IPS-11a (cell line): ENCODE measurements around the gene NT5E.

Experiments used
- H3K4me3 ChIP-seq: one replicate; pipeline ENCODE4 v1.5.1; 2013; ENCODE audit warnings: low read depth, low read length, control low read depth

NT5E gene

DNA sequence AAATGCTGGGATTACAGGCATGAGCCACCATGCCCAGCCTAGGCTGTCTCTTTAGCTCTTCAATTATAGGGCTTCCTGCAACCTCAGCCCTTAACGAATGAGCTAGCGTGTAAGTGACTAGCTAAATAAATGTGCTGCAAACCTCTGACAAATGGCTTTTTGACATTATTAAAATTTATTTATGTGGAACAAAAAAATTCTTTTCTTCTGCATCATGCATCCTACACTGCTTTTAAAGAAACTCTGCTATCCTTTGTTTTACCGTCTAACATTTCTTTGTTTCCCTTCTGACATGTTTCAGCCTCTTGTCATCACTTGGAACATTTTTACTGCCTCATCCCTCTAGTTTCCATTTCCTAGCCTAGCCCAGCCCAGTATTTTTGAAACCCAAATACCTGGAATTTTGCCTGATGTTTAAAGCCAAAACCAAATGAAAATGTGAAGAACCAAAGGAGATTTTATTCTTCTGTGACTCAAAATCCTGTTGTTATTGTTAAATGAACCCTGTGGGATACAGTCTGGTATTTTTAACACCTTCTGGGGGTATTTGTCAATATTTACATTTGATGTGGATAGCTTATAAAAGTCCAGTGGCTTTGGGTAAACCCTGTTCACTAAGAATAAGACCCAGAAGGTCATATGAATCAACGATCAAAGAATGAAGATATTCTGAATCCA lies 9.5 kb downstream of the NT5E start:
- H3K4me3 ChIP-seq, result no peak overlapping the region

DNA sequence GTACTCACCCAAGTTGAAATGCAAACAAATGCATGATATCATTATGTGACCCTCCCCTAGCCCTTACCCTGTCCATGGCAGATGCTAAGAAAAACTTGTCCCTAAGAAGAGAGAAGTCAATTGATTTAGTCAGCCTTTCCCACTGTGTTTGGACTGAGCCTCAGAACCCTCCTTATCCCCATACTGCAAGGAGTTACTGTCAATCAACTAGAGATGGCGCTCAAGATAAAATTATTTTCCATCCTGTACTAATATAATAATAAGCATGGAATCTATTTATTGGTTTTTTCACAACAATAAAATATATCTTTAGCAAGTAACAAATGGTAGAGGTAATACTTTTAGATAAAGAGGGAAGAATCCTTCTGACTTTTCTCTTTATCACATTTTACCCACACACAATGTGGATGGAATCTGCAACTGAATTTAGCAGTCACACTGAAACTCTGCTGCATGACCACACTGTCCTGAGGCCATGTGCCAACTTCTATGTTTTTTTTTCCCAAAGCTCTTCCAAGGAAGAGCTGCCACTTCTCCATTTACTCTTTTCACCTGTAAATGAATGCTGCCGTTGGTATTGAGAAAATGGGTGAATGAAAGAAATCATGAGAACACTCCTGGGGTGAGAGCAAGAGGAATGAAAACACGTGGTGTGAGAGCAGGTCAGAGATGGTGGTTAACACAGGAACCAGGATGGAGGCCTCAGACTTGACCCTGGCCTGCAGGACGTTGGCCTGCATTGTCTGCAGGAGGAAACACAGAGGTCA lies 10.5 kb downstream of the NT5E start:
- H3K4me3 ChIP-seq, result no peak overlapping the region

DNA sequence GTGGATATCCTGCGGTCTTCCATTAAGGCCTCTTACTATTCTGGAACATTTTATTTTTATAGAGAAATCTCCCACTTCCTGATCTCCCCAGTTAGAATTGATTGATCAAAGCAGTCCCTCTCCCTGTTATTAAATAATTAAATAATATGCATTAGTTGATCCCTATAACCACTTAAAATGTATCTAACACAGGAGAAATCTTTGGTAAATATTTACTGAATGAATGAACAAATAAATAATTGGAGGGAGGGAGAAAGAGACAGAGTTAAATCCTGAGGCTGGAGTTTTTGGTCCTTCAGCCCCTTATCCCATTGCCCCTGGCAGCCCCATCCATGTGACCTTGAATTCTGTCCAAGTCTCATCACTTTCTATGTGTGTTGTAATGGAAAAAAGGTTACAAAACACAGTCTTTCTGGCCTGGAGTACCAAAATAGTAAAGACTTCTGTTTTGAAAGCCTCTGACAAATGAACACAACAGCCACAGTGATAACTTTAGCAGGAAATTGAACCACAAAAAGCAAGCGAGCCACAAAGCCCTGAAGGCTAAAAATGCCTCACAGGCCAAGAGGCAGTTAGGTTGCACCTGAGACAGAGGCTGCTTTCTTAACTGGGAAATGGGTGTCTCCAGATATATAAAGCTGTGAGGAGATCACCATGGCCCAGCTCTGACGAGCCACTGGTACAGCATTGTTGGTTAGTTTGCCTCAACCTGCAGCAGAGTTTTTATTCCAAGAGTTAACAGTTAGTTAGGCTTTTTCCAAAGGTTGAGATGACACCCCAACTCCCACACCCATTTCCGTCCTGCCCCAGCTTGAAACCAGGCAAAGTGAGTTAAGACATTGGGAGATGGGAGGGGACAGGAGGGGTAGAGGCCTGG lies 11.3 kb downstream of the NT5E start:
- no peak overlapping the region for H3K4me3 ChIP-seq

DNA sequence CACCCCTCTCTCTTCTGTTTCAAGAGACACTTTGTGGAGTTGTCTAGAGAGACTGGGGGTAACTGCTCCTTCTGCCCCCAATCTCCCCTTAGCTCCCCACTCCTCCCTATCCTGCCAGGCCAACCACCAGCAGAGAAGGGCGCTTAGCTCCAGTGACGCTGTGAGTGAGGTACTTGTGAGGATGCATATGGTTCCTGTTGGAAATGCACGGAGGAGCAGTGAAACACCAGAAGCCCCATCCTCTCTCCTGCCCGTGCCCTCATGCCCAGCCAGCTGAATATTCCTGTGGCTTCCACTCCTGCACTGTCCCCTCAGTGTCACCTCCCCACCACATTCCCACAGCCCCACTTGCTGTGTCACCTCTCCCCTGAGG lies 11.9 kb downstream of the NT5E start:
- no peak overlapping the region for H3K4me3 ChIP-seq

DNA sequence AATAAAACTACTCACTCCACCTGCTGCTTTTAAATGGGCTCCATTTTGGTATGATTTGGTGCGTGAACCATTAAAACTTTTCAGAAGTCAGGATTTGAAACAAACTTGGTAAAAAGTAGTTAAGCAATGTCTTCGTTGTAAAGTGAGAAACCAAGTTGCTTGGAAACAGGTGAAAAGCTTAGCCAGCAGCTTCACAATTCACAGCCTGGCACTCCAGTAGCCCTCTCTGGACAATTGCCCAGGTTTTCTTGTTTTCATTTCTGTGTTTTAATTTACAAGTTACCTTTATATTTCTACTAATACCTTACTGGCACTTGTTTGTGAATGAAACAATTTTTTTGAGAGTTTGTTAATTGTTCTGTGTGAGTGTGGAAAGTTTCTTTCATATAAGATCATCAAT lies 12.8 kb downstream of the NT5E start:
- H3K4me3 ChIP-seq, result no peak overlapping the region

DNA sequence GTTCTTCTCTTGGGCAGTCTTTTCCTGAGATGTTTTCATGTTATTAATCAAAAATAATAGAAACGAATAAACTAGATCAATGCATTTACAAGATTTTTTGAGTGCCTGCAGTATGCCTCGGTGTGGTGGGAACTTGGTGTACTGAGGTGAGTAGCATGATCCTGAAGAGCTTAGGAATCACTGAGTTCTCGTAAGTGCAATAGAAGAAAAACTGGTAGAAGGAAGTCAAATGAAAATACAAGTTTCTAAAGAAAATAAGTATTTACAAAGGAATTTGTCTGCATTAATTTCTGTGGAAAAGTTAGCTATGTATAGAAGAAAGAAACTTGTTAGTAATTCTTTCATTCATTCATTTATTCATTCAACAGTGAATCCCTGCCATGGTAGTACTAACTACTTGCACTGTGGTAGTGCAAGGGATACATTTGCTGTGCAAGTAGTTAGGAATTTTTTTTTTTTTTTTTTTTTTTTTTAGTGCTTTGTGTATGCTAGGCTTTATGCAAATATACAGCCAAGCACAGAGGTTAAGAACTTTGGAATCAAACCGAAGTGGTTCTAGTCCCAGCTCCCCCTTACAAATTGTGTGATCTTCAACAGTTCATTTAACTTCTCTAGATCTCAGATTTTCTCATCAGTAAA lies 13.9 kb downstream of the NT5E start:
- H3K4me3 ChIP-seq, result no peak overlapping the region

DNA sequence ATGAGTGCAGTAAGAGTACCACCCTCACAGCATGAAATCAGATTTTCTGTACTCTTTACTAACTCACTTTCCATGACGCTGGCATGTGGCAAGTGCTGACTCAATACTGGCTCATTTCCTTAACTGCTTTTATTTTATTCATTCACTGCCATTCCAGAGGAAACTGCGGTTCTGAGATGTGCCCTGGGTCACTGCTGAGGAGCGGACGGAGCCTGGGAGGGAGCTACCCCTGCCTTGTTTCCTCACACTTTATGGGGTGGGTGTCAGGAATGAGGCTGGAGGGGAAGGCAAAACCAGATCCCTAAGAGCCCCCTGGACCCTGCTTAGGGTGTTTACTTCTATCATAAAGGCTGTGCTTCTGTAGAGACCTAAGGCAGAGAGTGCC lies 14.4 kb downstream of the NT5E start:
- no peak overlapping the region for H3K4me3 ChIP-seq

DNA sequence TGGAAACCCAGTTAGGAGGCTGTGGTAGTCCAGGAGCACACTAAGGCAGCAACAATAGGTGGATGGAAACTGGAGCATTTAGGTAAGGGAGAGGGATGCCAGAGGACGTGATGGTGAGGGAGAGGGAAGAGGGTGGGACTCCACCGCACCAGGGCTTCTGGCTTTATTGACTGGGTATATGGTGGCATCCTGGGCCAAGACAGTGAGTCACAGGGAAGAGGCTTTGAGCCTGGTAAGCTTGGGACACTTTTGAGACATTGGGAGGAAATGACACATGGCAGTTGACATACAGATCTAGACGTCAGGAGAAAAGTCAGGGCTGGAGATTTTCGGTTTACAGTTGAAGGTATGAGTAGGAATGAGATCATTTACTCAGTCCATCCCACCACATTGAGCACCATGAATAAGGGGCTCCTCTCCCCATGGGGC lies 14.9 kb downstream of the NT5E start:
- no peak overlapping the region for H3K4me3 ChIP-seq

DNA sequence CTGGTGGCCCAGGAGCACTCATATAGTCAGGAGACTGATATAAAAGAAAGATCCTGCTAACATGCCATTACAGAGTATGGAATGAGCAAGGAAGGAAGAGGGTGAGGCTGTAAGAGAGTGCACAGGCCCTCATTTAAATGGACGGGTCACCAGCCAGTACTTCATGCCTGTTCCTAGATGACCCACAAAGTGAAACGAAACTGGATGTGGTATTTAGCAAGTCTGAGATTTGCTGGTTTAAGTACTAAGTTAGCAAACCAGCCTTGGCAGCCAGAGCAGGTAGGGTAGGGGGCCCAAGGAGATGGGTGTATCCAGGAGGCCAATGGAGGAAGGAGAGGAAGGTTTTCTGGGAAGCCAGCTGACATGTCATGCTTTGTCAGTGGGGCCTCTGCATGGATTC lies 15.9 kb downstream of the NT5E start:
- H3K4me3 ChIP-seq, result no peak overlapping the region

DNA sequence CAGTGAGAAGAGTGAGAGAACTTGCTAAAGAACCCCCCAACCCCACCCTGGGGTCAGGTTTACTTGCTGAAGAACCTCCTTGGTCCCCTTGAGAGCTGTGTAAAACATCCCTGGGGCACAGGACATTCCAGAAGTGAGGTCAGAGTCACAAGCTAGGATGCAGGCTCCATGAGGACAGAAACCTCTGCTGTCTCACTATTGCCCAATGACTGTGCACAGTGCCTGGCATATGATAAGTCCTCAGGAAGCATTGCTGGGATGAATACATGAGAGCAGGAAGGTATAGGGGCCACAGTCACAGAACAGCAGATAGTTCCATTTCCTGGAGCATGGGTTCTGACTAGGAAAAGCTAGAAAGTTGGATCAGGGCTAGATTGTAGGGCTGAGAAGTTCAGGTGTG lies 18.4 kb downstream of the NT5E start:
- H3K4me3 ChIP-seq, result no peak overlapping the region

DNA sequence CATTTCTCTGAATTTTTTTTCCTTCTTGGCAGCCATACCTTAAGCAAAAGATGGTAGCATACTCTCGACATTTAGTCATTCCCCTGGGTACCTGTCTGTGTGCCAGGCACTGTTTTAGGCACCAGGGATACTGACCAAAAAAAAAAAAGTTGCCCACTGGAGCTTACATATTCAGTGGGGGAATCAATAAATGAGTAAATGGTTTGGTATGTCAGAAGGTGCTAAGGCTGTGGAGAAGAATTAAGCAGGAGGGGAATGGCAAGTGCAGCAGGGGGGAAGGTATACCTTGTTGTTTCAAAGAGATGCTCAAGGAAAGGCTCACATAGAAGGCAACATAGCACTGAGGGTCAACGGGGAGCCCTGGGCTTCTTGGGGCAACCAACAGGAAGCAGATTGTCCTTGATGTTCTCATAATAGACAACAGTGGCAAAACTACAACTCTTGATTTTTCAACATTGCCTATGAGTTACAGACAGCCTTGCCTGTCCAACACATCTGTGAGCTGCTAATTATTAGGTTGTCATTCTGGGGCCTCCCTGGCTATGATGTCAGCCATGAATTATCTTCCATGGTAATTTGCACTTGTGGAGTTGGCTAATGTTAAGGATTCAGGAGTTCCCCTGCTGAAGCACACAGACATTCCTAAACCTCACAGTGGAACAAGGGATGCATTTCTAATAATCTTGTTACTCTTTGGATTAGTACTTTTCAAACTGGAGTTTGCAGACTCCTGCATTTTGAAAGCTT lies 19.6 kb downstream of the NT5E start:
- H3K4me3 ChIP-seq, result no peak overlapping the region

DNA sequence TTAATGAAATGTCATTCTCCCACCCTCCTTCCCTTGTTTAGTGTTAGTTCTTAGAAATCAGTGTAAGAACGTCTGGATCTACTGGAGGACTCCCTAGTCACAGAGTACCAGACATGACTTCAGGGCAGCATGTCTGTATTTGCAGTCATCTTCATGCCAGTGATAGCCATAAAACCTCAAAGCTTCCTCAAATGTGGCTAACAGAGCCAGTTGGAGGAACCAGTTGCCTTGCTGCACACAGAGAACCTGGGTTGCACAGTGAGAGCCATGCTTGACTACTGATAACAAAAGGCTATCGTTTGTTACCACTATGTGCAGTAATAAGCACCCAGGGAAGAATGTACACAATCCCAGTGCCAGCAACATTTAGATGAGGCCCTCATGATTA lies 20.1 kb downstream of the NT5E start:
- H3K4me3 ChIP-seq, result no peak overlapping the region

DNA sequence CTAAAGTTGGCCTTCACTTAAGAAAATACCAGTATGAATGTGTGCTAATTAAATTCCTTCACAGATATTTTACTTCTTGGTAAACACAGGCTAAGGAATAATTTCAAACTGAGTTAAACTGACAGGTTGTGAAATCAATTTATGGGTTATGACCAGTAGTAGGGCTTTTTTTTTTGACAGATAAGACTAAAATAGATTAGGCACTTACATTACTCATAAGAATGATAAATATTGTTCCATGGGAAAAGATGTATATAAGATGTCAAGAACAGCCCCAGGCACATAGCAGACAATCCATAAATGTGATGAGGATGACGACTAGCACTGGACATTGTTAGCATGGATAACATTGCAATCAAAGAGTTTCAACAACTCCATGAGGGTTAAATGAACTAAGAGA lies 22.9 kb downstream of the NT5E start:
- H3K4me3 ChIP-seq, result no peak overlapping the region

DNA sequence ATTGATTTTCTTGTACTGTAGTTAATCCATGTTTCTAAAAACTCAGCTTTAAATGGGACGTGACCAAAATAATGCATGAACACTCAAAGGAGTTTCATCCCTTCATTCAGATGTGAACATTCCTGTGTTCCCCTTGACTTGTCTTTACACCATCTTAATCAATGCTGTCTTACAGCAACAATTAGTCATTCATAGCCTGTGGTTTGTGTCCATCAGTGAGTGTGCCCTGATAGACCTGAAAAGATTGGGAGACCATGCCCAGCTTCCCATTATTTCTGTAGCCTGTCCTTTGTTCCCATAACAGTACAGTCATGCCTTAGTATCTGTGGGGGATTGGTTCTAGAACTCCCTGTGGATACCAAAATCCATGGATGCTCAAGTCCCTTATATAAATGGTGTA lies 23.9 kb downstream of the NT5E start:
- no peak overlapping the region for H3K4me3 ChIP-seq

DNA sequence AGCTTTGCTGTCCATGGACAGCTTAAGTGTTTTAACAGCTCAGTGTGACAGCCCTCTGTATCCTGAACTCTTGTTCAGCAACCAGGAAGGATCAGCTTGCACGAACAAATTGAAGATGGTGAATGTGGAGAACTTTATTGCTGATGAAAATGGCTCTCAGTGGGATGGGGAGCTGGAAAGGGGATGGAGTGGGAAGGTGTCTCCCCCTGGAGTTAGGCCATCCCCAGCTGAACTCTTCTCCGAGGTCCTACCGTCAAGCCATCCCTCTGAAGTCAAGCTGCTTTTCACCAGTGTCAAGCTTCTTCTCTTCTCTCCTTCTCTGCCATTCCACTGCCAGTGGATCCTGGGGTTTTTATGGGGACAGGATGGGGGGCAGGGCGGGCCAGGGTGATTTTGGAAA lies 26.6 kb downstream of the NT5E start:
- H3K4me3 ChIP-seq, result no peak overlapping the region

DNA sequence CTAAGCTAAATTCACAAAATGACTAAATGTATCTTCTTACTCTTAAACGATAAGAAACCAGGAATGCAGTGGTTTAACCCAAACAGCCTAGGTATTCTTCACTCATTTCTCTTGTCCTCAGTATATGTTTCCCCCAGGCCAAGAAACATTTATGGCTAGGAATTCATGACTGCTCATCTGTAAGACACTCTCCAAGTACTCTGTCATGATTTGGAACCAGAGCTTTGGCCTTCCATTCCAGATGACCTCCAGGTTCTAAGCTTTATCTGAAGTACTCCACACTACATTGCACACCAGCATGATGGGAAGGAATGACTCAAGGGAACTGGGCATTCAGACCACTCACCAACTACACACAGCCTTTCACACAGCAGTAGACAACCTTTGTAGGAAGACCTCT lies 29.3 kb downstream of the NT5E start:
- H3K4me3 ChIP-seq, result no peak overlapping the region

DNA sequence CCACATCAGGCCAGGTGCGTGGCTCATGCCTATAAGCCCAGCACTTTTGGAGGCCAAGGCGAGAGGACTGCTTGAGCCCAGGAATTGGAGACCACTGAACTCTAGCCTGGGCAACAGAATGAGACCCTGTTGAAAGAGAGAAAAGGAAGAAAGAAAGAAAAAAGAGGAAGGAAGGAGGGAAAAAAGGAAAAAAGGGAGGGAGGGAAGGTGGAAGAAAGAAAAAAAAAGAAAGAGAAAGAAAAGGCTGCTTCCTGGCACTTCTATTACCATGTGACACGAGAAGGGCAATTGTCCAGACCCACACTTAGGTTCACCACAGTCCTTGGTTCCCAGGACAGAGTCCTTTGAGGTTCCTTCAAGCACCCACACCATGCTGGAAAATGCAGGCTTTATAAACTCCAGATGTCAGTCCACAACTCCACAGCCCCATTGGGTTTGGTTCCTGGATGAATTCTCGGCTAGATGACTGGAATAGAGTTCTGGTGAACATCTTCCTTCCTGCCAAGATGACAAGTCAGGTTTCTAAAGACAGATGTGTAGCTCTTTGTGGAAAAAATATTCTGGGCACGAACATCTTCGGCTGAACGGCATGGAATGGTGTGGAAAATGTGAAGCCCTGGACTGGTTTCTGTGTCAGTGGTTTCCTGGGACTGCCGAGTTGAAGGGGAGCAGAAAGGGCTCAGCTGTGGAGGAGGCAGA lies 32.5 kb downstream of the NT5E start:
- H3K4me3 ChIP-seq, result no peak overlapping the region

DNA sequence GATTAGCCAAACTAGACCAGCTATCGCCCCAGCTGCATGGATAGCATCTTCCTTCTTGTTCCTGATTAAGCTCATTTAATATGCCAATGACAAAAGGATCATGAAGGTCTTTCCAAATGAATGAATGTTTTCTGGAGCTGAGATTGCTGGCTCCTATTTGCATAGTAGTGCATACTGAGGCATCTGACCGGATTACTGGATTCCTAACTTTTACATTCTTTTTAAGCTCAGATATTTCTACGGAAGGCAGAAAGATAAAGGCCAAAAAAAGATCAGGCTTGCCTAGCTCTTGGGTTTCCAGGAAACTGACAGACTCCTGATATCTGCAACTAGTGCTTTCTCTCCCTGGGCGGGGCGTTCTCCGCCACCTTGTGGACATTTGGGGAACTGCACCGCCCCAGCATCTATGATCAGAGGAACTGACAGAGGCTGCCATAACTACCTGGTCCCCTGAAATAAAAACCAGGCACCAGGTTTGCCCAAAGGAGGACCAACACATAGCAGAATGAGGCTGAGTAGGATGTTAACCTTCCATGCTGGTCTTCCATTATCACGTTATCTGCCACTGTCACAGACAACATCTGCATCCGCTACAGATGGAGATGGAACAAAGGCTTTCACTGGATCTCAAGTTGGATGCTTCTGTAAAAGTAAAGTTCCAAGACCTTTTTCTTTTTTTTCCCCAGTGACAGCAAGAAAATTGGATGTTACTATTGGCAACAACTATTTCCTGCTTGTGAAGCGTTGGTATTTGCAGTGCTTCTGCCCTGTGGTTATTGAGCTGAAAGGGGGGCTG lies 33.2 kb downstream of the NT5E start:
- no peak overlapping the region for H3K4me3 ChIP-seq

DNA sequence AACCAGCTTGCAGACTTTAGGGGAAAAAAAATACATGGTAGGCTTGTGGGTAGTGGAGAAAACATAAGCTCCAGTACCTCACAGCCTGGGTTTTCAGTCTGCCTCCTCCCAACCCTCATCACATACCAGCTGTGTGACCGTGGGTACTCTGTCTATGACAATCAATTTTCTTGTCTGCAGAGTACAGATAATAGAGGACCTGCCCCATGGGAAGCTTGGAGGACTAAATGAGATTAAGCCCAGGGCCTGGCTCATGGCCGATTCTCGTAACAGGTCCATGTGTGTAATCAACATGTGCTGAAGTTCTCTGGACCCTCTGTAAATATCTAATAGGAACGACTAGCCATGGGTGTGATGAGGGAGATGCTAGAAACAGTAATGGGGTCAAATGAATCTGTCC lies 34.0 kb downstream of the NT5E start:
- H3K4me3 ChIP-seq, result no peak overlapping the region
